Caco-2 (cell line): Measurements from ENCODE around the gene FMN1. TPM values are rescaled to one million over a fixed set of nuclear protein-coding genes. Genes with fewer than 3 reads are reported as not detected.

ENCODE experiments used
- BruUV-seq: library from RNA; stranded (reverse); fragments of 400-500 nt; replicated peaks from 2 replicates; lab custom pipeline; 2021; lab: Mats Ljungman, UMichigan
- CTCF ChIA-PET: fragments of 300-600 bp; sonication (Branson Sonifier 250); formaldehyde crosslinking; loops from one replicate; lab custom pipeline; 2022; ENCODE audit warnings: antibody characterized with exemption; lab: Charles Lee
- POLR2A ChIA-PET: fragments of 300-600 bp; sonication (Branson Sonifier 250); formaldehyde crosslinking; loops from one replicate; lab custom pipeline; 2022; ENCODE audit warnings: antibody characterized with exemption; lab: Charles Lee
- DNase-seq, 2 experiments: peaks; one replicate each; pipeline versions ENCODE4 v3.0.0 to v3.0.0-alpha.2; 2020 to 2022
- H3K27me3 ChIP-seq: replicated peaks from 2 replicates; pipeline ENCODE4 v1.6.0; 2011; ENCODE audit warnings: low read length; ENCODE audit not compliant: control insufficient read depth, insufficient read depth
- H3K36me3 ChIP-seq: 2 replicates; pipeline ENCODE4 v1.5.1; 2011; ENCODE audit warnings: low read length; ENCODE audit not compliant: control insufficient read depth, insufficient read depth
- H3K4me1 ChIP-seq: fragments of 250-450 bp; sonication (Bioruptor Pico); 2 replicates; pipeline ENCODE4 v1.5.1; 2020; ENCODE audit warnings: mild to moderate bottlenecking
- H3K4me3 ChIP-seq: 2 replicates; pipeline ENCODE4 v1.5.1; 2011; ENCODE audit warnings: low read depth, mild to moderate bottlenecking, control low read depth, low read length
- H3K9me3 ChIP-seq: fragments of 250-450 bp; sonication (Bioruptor Pico); 2 replicates; pipeline ENCODE4 v1.5.1; 2020; ENCODE audit warnings: mild to moderate bottlenecking, moderate library complexity
- H3K27ac Mint-ChIP-seq: one replicate; pipeline ENCODE4 v1.8.0; 2022; ENCODE audit warnings: mixed read lengths; ENCODE audit not compliant: unreplicated experiment
- H3K27me3 Mint-ChIP-seq: one replicate; pipeline ENCODE4 v1.8.0; 2022; ENCODE audit warnings: mixed read lengths; ENCODE audit not compliant: insufficient read depth, unreplicated experiment
- H3K36me3 Mint-ChIP-seq: one replicate; pipeline ENCODE4 v1.8.0; 2022; ENCODE audit warnings: mild to moderate bottlenecking, mixed read lengths; ENCODE audit not compliant: insufficient read depth, unreplicated experiment
- H3K4me1 Mint-ChIP-seq: one replicate; pipeline ENCODE4 v1.8.0; 2022; ENCODE audit warnings: low read depth, mixed read lengths; ENCODE audit not compliant: unreplicated experiment
- H3K4me3 Mint-ChIP-seq: one replicate; pipeline ENCODE4 v1.8.0; 2022; ENCODE audit warnings: mild to moderate bottlenecking, moderate library complexity, mixed read lengths; ENCODE audit not compliant: unreplicated experiment
- H3K9me3 Mint-ChIP-seq: one replicate; pipeline ENCODE4 v1.8.0; 2022; ENCODE audit warnings: mixed read lengths; ENCODE audit not compliant: unreplicated experiment
- intact Hi-C: fragments of 100-400 bp; cut with micrococcal nuclease; formaldehyde crosslinking; loops from one replicate; pipeline ENCODE4 v1.10.0; 2022; ENCODE audit not compliant: unreplicated experiment
- total RNA-seq: library from RNA; stranded (reverse); gene quantifications from 2 replicates; pipeline ENCODE4 v1.2.3, GENCODE V29; 2022
- TF ChIP-seq, protein P1 (sequence below), 2 experiments: fragments of 200-600 bp in 1 of 2; IDR thresholded peaks; 1 replicate in 1 of 2; 2 replicates in 1 of 2; pipeline versions ENCODE4 v1.5.1 to v1.8.0; 2011 to 2022; ENCODE audit warnings: antibody characterized with exemption in 1 of 2, control low read depth in 1 of 2, inconsistent platforms in 1 of 2, low read depth in 1 of 2, low read length in 1 of 2, mild to moderate bottlenecking in 1 of 2, moderate library complexity in 1 of 2; ENCODE audit not compliant: insufficient read depth in 1 of 2, severe bottlenecking in 1 of 2, unreplicated experiment in 1 of 2

The FMN1 gene
- total RNA-seq, 1 experiment from 2014 or later, result 1.6 TPM

DNA sequence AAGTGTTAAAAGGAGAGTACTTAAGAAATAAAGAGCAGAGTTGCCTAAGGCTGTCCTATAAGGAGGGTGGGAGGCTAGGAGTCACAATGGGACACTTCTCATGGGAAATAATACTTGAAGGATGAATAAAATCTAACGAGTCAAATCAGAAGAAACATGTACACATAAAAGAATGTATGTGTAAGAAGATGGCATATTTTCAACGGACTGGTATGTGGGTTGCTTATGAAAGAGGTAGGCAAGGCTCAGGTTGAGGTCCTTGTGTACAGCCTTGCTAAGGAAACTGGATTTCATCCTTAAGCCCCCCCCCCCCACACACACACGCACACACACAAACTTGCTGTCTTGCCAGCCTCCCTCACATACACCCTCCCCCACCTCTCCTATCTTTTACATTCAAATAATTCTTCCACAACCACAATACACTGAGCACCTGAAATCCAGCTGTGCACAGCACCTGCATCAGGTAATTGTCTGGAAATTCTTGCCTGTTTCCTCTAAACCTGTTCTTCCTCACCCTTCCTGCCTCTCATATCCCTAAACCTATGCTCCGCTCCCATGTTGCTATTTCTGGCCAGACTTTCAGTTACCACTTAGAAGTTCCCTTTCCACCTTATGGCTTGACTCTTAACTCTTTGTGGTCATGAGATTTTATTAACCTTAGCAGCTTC lies 79.2 kb downstream of the FMN1 start:
- no peaks in the 10 kb centered on the region for H3K4me1 Mint-ChIP-seq
- TF ChIP-seq, protein P1, sequence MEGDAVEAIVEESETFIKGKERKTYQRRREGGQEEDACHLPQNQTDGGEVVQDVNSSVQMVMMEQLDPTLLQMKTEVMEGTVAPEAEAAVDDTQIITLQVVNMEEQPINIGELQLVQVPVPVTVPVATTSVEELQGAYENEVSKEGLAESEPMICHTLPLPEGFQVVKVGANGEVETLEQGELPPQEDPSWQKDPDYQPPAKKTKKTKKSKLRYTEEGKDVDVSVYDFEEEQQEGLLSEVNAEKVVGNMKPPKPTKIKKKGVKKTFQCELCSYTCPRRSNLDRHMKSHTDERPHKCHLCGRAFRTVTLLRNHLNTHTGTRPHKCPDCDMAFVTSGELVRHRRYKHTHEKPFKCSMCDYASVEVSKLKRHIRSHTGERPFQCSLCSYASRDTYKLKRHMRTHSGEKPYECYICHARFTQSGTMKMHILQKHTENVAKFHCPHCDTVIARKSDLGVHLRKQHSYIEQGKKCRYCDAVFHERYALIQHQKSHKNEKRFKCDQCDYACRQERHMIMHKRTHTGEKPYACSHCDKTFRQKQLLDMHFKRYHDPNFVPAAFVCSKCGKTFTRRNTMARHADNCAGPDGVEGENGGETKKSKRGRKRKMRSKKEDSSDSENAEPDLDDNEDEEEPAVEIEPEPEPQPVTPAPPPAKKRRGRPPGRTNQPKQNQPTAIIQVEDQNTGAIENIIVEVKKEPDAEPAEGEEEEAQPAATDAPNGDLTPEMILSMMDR (IDR thresholded peaks at IDR 0.05; ENCODE audit: insufficient read depth in 1 of 2, low read depth in 1 of 2, low read length in 1 of 2, severe bottlenecking in 1 of 2, unreplicated experiment in 1 of 2), result no peak
- no peak overlapping the region for H3K27ac Mint-ChIP-seq
- Histone ChIP-seq H3K36me3 (no peaks in the 10 kb centered on the region), H3K9me3 (no peaks in the 10 kb centered on the region), H3K4me1 (no peaks in the 10 kb centered on the region), H3K27me3 (no peaks in the 10 kb centered on the region), H3K4me3 (no peak overlapping the region)
- no peaks in the 10 kb centered on the region for H3K36me3 Mint-ChIP-seq
- no peaks in the 10 kb centered on the region for H3K9me3 Mint-ChIP-seq
- ChIA-PET POLR2A (no interaction called here), CTCF (no interaction called here)
- no peak overlapping the region for H3K4me3 Mint-ChIP-seq
- no peak for DNase-seq
- peaks cover 7% of the 10 kb centered on the region for H3K27me3 Mint-ChIP-seq
- no TSS peak for BruUV-seq
- intact Hi-C loops, result no loop called here

DNA sequence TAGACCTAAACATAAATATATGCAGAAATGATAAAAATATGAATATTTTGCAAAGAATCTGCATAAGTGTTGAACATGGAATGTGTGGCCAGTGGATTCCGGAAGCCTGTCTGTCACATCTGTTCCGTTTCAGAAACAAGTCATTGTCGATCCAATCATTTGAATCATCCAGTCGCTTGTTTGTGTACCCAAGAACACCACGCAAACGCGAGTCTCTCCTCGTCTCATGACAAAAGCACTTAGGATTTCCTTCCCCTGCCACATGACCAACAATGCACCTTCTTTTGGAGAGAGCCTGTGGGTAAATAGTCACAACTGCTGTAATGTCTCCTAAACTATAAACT lies 80.2 kb downstream of the FMN1 start:
- H3K36me3 ChIP-seq, result no peaks in the 10 kb centered on the region
- H3K4me1 ChIP-seq, result no peaks in the 10 kb centered on the region
- BruUV-seq, result no TSS peak
- Mint-ChIP-seq H3K9me3 (no peaks in the 10 kb centered on the region), H3K4me3 (no peak overlapping the region), H3K27ac (no peak overlapping the region), H3K27me3 (peaks cover 7% of the 10 kb centered on the region), H3K4me1 (no peaks in the 10 kb centered on the region), H3K36me3 (no peaks in the 10 kb centered on the region)
- H3K4me3 ChIP-seq, result no peak overlapping the region
- ChIA-PET CTCF (no interaction called here), POLR2A (no interaction called here)
- intact Hi-C loops, result no loop called here
- TF ChIP-seq, protein P1 (IDR thresholded peaks at IDR 0.05; ENCODE audit: insufficient read depth in 1 of 2, low read depth in 1 of 2, low read length in 1 of 2, severe bottlenecking in 1 of 2, unreplicated experiment in 1 of 2), result no peak
- H3K27me3 ChIP-seq, result no peaks in the 10 kb centered on the region
- DNase-seq, result no peak
- no peaks in the 10 kb centered on the region; the same call in 1 of the 2 replicates for H3K9me3 ChIP-seq

DNA sequence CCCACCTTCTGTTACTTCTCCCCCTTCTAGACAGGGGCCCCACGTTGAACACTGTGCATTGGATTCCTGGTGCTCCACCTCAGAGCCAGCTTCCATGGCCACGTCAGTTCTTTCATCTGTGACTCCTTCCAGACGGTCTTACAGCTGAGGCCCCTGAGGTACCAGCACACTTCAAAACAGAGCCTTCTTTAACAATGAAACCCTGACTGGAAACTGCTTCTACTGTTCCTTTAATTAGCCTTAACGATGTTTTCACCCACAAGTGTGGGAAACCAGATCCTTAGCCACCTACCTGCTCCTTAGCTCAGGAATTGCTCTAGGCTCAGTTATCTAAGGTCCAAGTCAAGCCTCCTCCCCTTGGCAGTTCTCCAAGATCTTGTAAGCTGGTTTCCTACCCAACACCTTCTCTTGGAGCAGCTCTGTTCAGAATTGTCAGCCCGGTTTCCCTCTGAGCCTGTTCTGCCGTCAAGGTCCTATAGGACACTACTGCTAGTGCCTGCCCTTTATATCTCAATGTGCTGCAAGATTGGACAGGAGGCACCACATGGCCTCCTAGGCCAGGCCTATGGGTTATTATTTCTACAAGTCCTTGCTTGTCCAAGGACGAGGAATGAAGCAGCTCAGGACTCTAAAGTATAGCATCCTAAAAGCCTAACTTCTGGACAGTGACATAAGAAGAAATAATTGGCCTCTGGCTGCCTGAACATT lies 80.7 kb downstream of the FMN1 start:
- no peak overlapping the region for H3K4me3 ChIP-seq
- no peaks in the 10 kb centered on the region for H3K27me3 ChIP-seq
- TF ChIP-seq, protein P1 (IDR thresholded peaks at IDR 0.05; ENCODE audit: insufficient read depth in 1 of 2, low read depth in 1 of 2, low read length in 1 of 2, severe bottlenecking in 1 of 2, unreplicated experiment in 1 of 2), result no peak
- H3K9me3 ChIP-seq, result no peaks in the 10 kb centered on the region; the same call in 1 of the 2 replicates
- H3K36me3 ChIP-seq, result no peaks in the 10 kb centered on the region
- Mint-ChIP-seq H3K9me3 (no peaks in the 10 kb centered on the region), H3K4me3 (no peak overlapping the region), H3K4me1 (no peaks in the 10 kb centered on the region), H3K27ac (no peak overlapping the region), H3K27me3 (peaks cover 7% of the 10 kb centered on the region), H3K36me3 (no peaks in the 10 kb centered on the region)
- DNase-seq, result no peak
- intact Hi-C loops, result no loop called here
- ChIA-PET POLR2A (no interaction called here), CTCF (interaction anchor here (1.2 kb wide), 1 partner anchor 19 kb away, joined by 6 read pairs; no protein-coding TSS in a partner anchor)
- no peaks in the 10 kb centered on the region for H3K4me1 ChIP-seq
- no TSS peak for BruUV-seq
